CD4-positive, CD25-positive, alpha-beta regulatory T cell (primary cell): ENCODE measurements around the gene BFSP1. TPM values are rescaled to one million over a fixed set of nuclear protein-coding genes. Genes with fewer than 3 reads are reported as not detected.

Experiments used
- ATAC-seq, 2 donors: fragments of 150-1000 bp; cut with Tn5 transposase; one replicate each; pipeline ENCODE4 v1.10.0; 2021; ENCODE audit warnings: low read depth in 2 of 2, moderate number of reproducible peaks in 2 of 2, moderate library complexity in 1 of 2
- DNase-seq, 3 donors: peaks; one replicate each; pipeline versions ENCODE4 v3.0.0 to v3.0.0-alpha.2; 2012 to 2022; ENCODE audit warnings: mixed read lengths in 1 of 3
- H3K27ac ChIP-seq: one replicate; pipeline ENCODE4 v1.7.0; 2013; ENCODE audit warnings: mild to moderate bottlenecking, low read length; ENCODE audit not compliant: insufficient read depth, poor library complexity, severe bottlenecking
- H3K27me3 ChIP-seq: one replicate; pipeline ENCODE4 v1.7.0; 2013; ENCODE audit warnings: low read length; ENCODE audit not compliant: control insufficient read depth, insufficient read depth
- H3K36me3 ChIP-seq: one replicate; pipeline ENCODE4 v1.7.0; 2013; ENCODE audit warnings: mild to moderate bottlenecking, low read length, moderate library complexity; ENCODE audit not compliant: control insufficient read depth, insufficient read depth
- H3K4me1 ChIP-seq: 2 replicates; pipeline ENCODE4 v1.7.0; 2013; ENCODE audit warnings: mild to moderate bottlenecking, low read length; ENCODE audit not compliant: insufficient read depth, control insufficient read depth, poor library complexity, severe bottlenecking
- H3K4me3 ChIP-seq: one replicate; pipeline ENCODE4 v1.7.0; 2013; ENCODE audit warnings: low read depth, mild to moderate bottlenecking, low read length, moderate library complexity
- H3K9me3 ChIP-seq, 2 experiments: 1 replicate in 1 of 2; 2 replicates in 1 of 2; pipeline ENCODE4 v1.7.0; 2013; ENCODE audit warnings: low read length in 2 of 2, mild to moderate bottlenecking in 1 of 2, moderate library complexity in 1 of 2; ENCODE audit not compliant: control insufficient read depth in 2 of 2
- H3K27ac Mint-ChIP-seq, 3 donors: one replicate each; pipeline ENCODE4 v1.8.0; 2020 to 2022; ENCODE audit warnings: mild to moderate bottlenecking in 3 of 3, mixed read lengths in 3 of 3, moderate library complexity in 2 of 3
- H3K27me3 Mint-ChIP-seq: one replicate; pipeline ENCODE4 v1.8.0; 2022; ENCODE audit warnings: mild to moderate bottlenecking, mixed read lengths
- H3K36me3 Mint-ChIP-seq: one replicate; pipeline ENCODE4 v1.8.0; 2020; ENCODE audit warnings: mixed read lengths
- H3K4me1 Mint-ChIP-seq, 4 donors: one replicate each; pipeline ENCODE4 v1.8.0; 2020 to 2022; ENCODE audit warnings: mixed read lengths in 4 of 4, mild to moderate bottlenecking in 1 of 4
- H3K4me3 Mint-ChIP-seq, 4 donors: one replicate each; pipeline ENCODE4 v1.8.0; 2020 to 2022; ENCODE audit warnings: mild to moderate bottlenecking in 4 of 4, mixed read lengths in 4 of 4, moderate library complexity in 3 of 4
- H3K9me3 Mint-ChIP-seq, 7 donors: one replicate each; pipeline ENCODE4 v1.8.0; 2020 to 2022; ENCODE audit warnings: mixed read lengths in 7 of 7, mild to moderate bottlenecking in 3 of 7, moderate library complexity in 2 of 7
- polyA plus RNA-seq, 4 donors: library from polyadenylated mRNA; unstranded; fragments of 300-500 nt; fragmentation: Illumina TruSeq; gene quantifications; one replicate each; pipeline ENCODE4 v1.2.3, GENCODE V29; 2021
- total RNA-seq: library from RNA; stranded (reverse); gene quantifications from one replicate; pipeline ENCODE4 v1.2.3, GENCODE V29; 2022

BFSP1 gene
- total and polyA plus RNA-seq, 5 donors from 2014 or later, result 0.12 to 0.39 TPM; not detected in 3

GRCh38 chr20:17555106-17555505, 23.9 kb upstream of the BFSP1 start:
- H3K4me1 Mint-ChIP-seq, result no peaks in the 10 kb centered on the region
- H3K9me3 Mint-ChIP-seq, result peaks cover 0 to 2% (median 0%) of the 10 kb centered on the region in 7 donors
- Histone ChIP-seq H3K27me3 (no peaks in the 10 kb centered on the region), H3K4me3 (no peak overlapping the region), H3K27ac (no peak overlapping the region), H3K9me3 (no peaks in the 10 kb centered on the region), H3K4me1 (no peaks in the 10 kb centered on the region), H3K36me3 (no peaks in the 10 kb centered on the region)
- H3K27ac Mint-ChIP-seq, result no peak overlapping the region
- no peak overlapping the region for H3K4me3 Mint-ChIP-seq
- peaks cover 6% of the 10 kb centered on the region for H3K27me3 Mint-ChIP-seq
- no peak for DNase-seq
- H3K36me3 Mint-ChIP-seq, result no peaks in the 10 kb centered on the region
- no peak for ATAC-seq

- Histone ChIP-seq H3K27ac (no peak overlapping the region), H3K36me3 (no peaks in the 10 kb centered on the region), H3K27me3 (peaks cover under 1% of the 10 kb centered on the region), H3K4me3 (no peak overlapping the region), H3K9me3 (no peaks in the 10 kb centered on the region), H3K4me1 (no peaks in the 10 kb centered on the region)
- DNase-seq, result no peak
- ATAC-seq, result no peak
- Mint-ChIP-seq H3K4me3 (no peak overlapping the region), H3K4me1 (no peaks in the 10 kb centered on the region), H3K9me3 (no peaks in the 10 kb centered on the region), H3K27me3 (peaks cover 33% of the 10 kb centered on the region), H3K36me3 (no peaks in the 10 kb centered on the region), H3K27ac (no peak overlapping the region)
Observed at GRCh38 chr20:17549131-17549530, 18.0 kb upstream of the BFSP1 start.

GRCh38 chr20:17545127-17545526, 13.9 kb upstream of the BFSP1 start:
- H3K27ac Mint-ChIP-seq, result no peak overlapping the region
- H3K4me3 Mint-ChIP-seq, result no peak overlapping the region
- H3K9me3 ChIP-seq, result no peaks in the 10 kb centered on the region
- DNase-seq (no peak), ATAC-seq (no peak)
- H3K36me3 Mint-ChIP-seq, result no peaks in the 10 kb centered on the region
- H3K4me1 ChIP-seq, result no peaks in the 10 kb centered on the region
- H3K9me3 Mint-ChIP-seq, result no peaks in the 10 kb centered on the region
- no peak overlapping the region for H3K4me3 ChIP-seq
- no peaks in the 10 kb centered on the region for H3K4me1 Mint-ChIP-seq
- peaks cover 11% of the 10 kb centered on the region for H3K27me3 ChIP-seq
- peaks cover 57% of the 10 kb centered on the region for H3K27me3 Mint-ChIP-seq
- H3K27ac ChIP-seq, result no peak overlapping the region
- no peaks in the 10 kb centered on the region for H3K36me3 ChIP-seq

- peaks cover 53% of the 10 kb centered on the region for H3K27me3 Mint-ChIP-seq
- no peaks in the 10 kb centered on the region for H3K36me3 Mint-ChIP-seq
- no peak for ATAC-seq
- H3K4me3 ChIP-seq, result no peak overlapping the region
- no peaks in the 10 kb centered on the region for H3K9me3 ChIP-seq
- no peaks in the 10 kb centered on the region for H3K36me3 ChIP-seq
- no peaks in the 10 kb centered on the region for H3K4me1 Mint-ChIP-seq
- H3K4me3 Mint-ChIP-seq, result no peak overlapping the region
- no peaks in the 10 kb centered on the region for H3K4me1 ChIP-seq
- peaks cover 11% of the 10 kb centered on the region for H3K27me3 ChIP-seq
- no peak overlapping the region for H3K27ac Mint-ChIP-seq
- DNase-seq, result no peak
- no peaks in the 10 kb centered on the region for H3K9me3 Mint-ChIP-seq
- H3K27ac ChIP-seq, result no peak overlapping the region
Observed at GRCh38 chr20:17543531-17544131, 12.5 kb upstream of the BFSP1 start.

GRCh38 chr20:17542993-17543412, 11.8 kb upstream of the BFSP1 start:
- Mint-ChIP-seq H3K9me3 (no peaks in the 10 kb centered on the region), H3K4me1 (no peaks in the 10 kb centered on the region), H3K27me3 (peaks cover 55% of the 10 kb centered on the region), H3K36me3 (no peaks in the 10 kb centered on the region), H3K4me3 (no peak overlapping the region), H3K27ac (no peak overlapping the region)
- ATAC-seq (no peak), DNase-seq (no peak)
- Histone ChIP-seq H3K4me3 (no peak overlapping the region), H3K36me3 (no peaks in the 10 kb centered on the region), H3K27me3 (peaks cover 14% of the 10 kb centered on the region), H3K4me1 (no peaks in the 10 kb centered on the region), H3K27ac (no peak overlapping the region), H3K9me3 (no peaks in the 10 kb centered on the region)

- H3K27ac Mint-ChIP-seq, result no peak overlapping the region
- Histone ChIP-seq H3K36me3 (no peaks in the 10 kb centered on the region), H3K4me1 (no peaks in the 10 kb centered on the region), H3K9me3 (no peaks in the 10 kb centered on the region), H3K27me3 (peaks cover 14% of the 10 kb centered on the region), H3K4me3 (no peak overlapping the region), H3K27ac (no peak overlapping the region)
- no peaks in the 10 kb centered on the region for H3K4me1 Mint-ChIP-seq
- no peaks in the 10 kb centered on the region for H3K36me3 Mint-ChIP-seq
- H3K9me3 Mint-ChIP-seq, result no peaks in the 10 kb centered on the region
- ATAC-seq, result no peak
- DNase-seq, result no peak
- peaks cover 55% of the 10 kb centered on the region for H3K27me3 Mint-ChIP-seq
- no peak overlapping the region for H3K4me3 Mint-ChIP-seq
Observed at GRCh38 chr20:17542481-17542880, 11.3 kb upstream of the BFSP1 start.

GRCh38 chr20:17541996-17542395, 10.8 kb upstream of the BFSP1 start:
- Mint-ChIP-seq H3K27me3 (peaks cover 58% of the 10 kb centered on the region), H3K4me1 (no peaks in the 10 kb centered on the region), H3K9me3 (no peaks in the 10 kb centered on the region), H3K4me3 (no peak overlapping the region), H3K36me3 (no peaks in the 10 kb centered on the region), H3K27ac (no peak overlapping the region)
- H3K36me3 ChIP-seq, result no peaks in the 10 kb centered on the region
- H3K27ac ChIP-seq, result no peak overlapping the region
- H3K9me3 ChIP-seq, result no peaks in the 10 kb centered on the region
- no peak overlapping the region for H3K4me3 ChIP-seq
- no peak for ATAC-seq
- DNase-seq, result no peak
- peaks cover 14% of the 10 kb centered on the region for H3K27me3 ChIP-seq
- H3K4me1 ChIP-seq, result no peaks in the 10 kb centered on the region

GRCh38 chr20:17541596-17541995, 10.4 kb upstream of the BFSP1 start:
- DNase-seq, result no peak
- H3K36me3 ChIP-seq, result no peaks in the 10 kb centered on the region
- ATAC-seq, result no peak
- no peaks in the 10 kb centered on the region for H3K36me3 Mint-ChIP-seq
- H3K27ac ChIP-seq, result no peak overlapping the region
- H3K27me3 ChIP-seq, result peaks cover 14% of the 10 kb centered on the region
- H3K9me3 Mint-ChIP-seq, result no peaks in the 10 kb centered on the region
- H3K4me1 Mint-ChIP-seq, result no peaks in the 10 kb centered on the region
- no peaks in the 10 kb centered on the region for H3K9me3 ChIP-seq
- no peak overlapping the region for H3K27ac Mint-ChIP-seq
- H3K4me3 ChIP-seq, result no peak overlapping the region
- H3K4me1 ChIP-seq, result no peaks in the 10 kb centered on the region
- H3K4me3 Mint-ChIP-seq, result no peak overlapping the region
- peaks cover 61% of the 10 kb centered on the region for H3K27me3 Mint-ChIP-seq
